NCI-H2171 treated with DMSO at 0.1 percent for 48 hours (cell line): ENCODE data around the gene ZNF506.
"Not testable (repeated sequence)": the region's sequence is repeated elsewhere in the genome, so short reads cannot be mapped to it uniquely, and the experiment has no call there.

Experiments used
- DNase-seq: peaks from one replicate; lab custom pipeline; 2025; lab: John Stamatoyannopoulos, UW

Gene ZNF506

DNA sequence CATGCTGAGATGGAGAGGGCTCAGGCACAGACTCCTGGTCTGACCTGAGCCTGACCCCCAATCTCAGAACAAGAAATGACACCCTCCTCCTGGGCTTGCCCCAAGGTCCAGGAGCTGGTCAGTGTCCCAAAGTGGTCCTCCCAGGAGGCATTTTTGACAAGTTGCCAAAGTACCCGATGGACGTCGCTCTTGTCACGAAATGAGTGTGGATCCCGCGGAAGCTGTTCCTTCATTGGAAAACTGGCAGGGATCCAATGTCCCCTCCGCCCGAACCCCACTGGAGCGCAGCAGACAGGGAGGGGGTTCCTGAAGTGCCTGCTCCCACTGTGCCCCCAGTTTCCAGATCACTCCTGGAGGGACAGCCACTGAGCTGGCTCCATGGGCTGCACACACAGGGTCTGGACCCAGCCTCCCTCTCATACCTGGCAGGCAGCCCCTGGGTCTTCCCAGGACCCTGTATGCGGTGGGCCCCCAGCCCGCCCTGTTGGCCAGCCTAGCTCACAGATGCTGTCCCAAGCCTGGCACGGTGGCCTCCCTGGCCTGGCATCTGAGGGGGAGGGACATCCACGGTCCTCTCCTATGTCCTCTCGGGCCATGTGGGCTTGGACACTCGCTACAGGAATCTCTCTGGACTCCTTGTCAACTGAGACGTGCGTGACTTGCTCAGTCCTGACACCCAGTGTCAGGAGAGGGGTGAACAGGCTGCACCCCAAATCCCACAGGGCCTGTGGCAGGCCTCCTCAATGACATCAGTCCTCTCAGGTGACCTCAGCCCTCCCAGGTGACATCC, 75.9 kb downstream of the ZNF506 start:
- no peak for DNase-seq

DNA sequence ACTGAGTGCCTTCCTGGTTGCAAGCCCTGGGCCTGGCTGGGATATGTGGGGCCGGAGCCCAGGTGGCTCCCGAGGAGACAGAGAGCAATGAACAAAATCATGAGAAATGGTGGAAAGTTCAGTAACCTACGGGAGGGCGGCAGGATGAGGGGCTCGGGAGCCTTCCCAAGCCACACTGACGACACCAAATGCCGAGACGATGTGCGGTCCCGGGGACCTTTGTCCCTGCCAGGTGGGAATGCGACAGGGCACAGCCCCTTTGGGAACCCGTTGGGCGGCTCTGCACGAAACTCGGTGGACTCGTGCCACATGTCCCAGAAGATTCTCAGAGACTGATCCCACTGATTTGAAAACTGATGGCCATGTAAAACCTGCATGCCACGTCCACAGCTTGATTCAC, 76.9 kb downstream of the ZNF506 start:
- no peak for DNase-seq

DNA sequence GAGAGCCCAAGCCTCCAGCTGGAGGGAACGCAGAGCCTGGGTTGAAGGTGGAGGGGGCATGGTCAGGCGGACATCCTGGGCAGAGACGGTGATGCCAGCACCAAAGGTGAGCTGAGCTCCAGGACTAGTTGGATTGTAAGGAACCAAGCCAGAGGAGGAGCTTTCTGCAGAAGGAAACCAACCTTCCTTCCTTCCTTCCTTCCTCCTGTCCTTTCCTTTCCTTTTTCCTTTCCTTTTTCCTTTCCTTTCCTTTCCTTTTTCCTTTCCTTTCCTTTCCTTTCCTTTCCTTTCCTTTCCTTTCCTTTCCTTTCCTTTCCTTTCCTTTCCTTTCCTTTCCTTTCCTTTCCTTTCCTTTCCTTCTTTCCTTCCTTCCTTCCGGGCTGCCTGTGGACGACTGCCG, 77.6 kb downstream of the ZNF506 start:
- DNase-seq: not testable (repeated sequence)

DNA sequence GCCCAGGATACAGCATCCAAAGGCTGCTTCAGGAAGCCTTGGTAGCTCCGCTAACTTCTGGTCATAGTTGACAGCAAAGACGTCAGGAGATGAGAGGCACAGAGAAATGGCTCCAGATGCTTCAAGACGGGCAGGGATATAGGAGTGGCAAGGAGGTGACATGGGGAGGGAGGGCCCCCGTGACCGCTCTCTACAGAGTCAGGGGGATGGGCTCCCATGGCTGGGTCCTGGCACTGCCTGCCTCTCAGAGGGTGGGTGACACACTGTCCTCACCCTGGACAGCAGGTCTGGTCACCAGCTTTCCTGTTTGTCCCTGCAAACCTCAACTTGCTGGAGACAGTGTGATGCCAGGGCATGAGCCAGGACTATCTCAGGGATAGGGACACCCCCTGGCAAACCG, 78.4 kb downstream of the ZNF506 start:
- DNase-seq: no peak

DNA sequence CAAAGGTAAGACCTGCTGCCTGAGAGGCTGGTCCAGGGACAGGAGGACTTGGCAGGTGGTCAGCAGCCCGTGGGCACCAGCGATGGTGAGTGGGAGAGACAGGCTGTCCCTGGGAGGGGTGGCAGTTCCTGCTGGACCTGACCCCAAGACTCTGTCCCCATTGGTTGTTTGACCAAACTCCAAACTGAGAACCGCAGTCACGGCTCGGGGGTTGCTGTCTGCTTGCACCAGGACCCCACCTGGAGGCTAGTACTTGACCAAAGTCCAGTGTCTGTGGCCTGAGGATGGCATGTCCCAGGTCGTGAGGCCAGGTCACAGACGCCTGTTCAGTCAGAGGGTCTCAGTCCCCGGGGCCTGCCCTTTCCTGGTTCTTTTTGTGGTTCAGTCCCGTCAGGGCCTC, 78.8 kb downstream of the ZNF506 start:
- DNase-seq: no peak
